B cell (primary cell): ENCODE measurements around the gene PER1. TPM values are rescaled to one million over a fixed set of nuclear protein-coding genes. Genes with fewer than 3 reads are reported as not detected.

Experiments
- ATAC-seq: fragments of 200-7000 bp; cut with Tn5 transposase; one replicate; pipeline ENCODE4 v1.10.0; 2021; ENCODE audit warnings: low read depth, mild to moderate bottlenecking, moderate number of reproducible peaks, moderate library complexity
- CTCF ChIA-PET: fragments of 350-600 bp; sonication (Branson Sonifier 250); formaldehyde crosslinking; loops from one replicate; lab custom pipeline; 2021; ENCODE audit warnings: antibody characterized with exemption, inconsistent platforms; lab: Charles Lee
- POLR2A ChIA-PET: fragments of 350-600 bp; sonication (Branson Sonifier 250); formaldehyde crosslinking; loops from one replicate; lab custom pipeline; 2021; ENCODE audit warnings: antibody characterized with exemption; lab: Charles Lee
- DNase-seq: peaks from one replicate; pipeline ENCODE4 v3.0.0; 2013
- H2AFZ ChIP-seq: 2 replicates; pipeline ENCODE4 v1.6.1; 2012; ENCODE audit warnings: mild to moderate bottlenecking, low read depth, low read length; ENCODE audit not compliant: insufficient read depth, poor library complexity, severe bottlenecking
- H3K27ac ChIP-seq, 2 donors: 1 replicate in 1 of 2; 2 replicates in 1 of 2; pipeline ENCODE4 v1.5.1; 2012 to 2013; ENCODE audit warnings: low read length in 2 of 2, mild to moderate bottlenecking in 2 of 2, moderate library complexity in 1 of 2
- H3K27me3 ChIP-seq, 4 experiments: fragments of 200-600 bp in 1 of 4; sonication (generic) in 1 of 4; replicated peaks in 1 of 4; 1 replicate in 2 of 4; 2 replicates in 2 of 4; pipeline versions ENCODE4 v1.6.1 to v1.7.0; 2013 to 2016; ENCODE audit warnings: low read length in 3 of 4, mild to moderate bottlenecking in 2 of 4, mixed read lengths in 1 of 4, moderate library complexity in 1 of 4; ENCODE audit not compliant: insufficient read depth in 4 of 4, control insufficient read depth in 3 of 4; ENCODE audit errors: control extremely low read depth in 1 of 4
- H3K36me3 ChIP-seq, 2 experiments: replicated peaks in 1 of 2; 1 replicate in 1 of 2; 2 replicates in 1 of 2; pipeline versions ENCODE4 v1.6.1 to v1.7.1; 2013; ENCODE audit warnings: low read length in 1 of 2; ENCODE audit not compliant: insufficient read depth in 2 of 2, control insufficient read depth in 1 of 2; ENCODE audit errors: control extremely low read depth in 1 of 2, extremely low read depth in 1 of 2
- H3K4me1 ChIP-seq, 2 donors: fragments of 200-600 bp in 1 of 2; sonication (generic) in 1 of 2; 1 replicate in 1 of 2; 2 replicates in 1 of 2; pipeline versions ENCODE4 v1.5.1 to v1.6.1; 2013 to 2017; ENCODE audit warnings: low read length in 2 of 2; ENCODE audit not compliant: control insufficient read depth in 2 of 2, insufficient read depth in 2 of 2
- H3K4me2 ChIP-seq: replicated peaks from 2 replicates; pipeline ENCODE3; 2012; ENCODE audit warnings: mild to moderate bottlenecking, low read depth, low read length; ENCODE audit not compliant: poor library complexity, severe bottlenecking
- H3K4me3 ChIP-seq, 5 experiments: fragments of 200-600 bp in 1 of 5; sonication (generic) in 1 of 5; 1 replicate in 3 of 5; 2 replicates in 2 of 5; pipeline versions ENCODE4 v1.5.1 to v1.7.0; 2011 to 2016; ENCODE audit warnings: low read length in 4 of 5, mild to moderate bottlenecking in 4 of 5, low read depth in 2 of 5, control low read depth in 1 of 5, moderate library complexity in 1 of 5; ENCODE audit not compliant: insufficient read depth in 1 of 5; ENCODE audit errors: control extremely low read depth in 1 of 5, extremely low read depth in 1 of 5
- H3K79me2 ChIP-seq: fragments of 200-600 bp; sonication (generic); one replicate; pipeline ENCODE4 v1.6.0; 2016; ENCODE audit warnings: low read length; ENCODE audit not compliant: control insufficient read depth, insufficient read depth
- H3K9ac ChIP-seq: fragments of 200-600 bp; sonication (generic); 2 replicates; pipeline ENCODE4 v1.6.1; 2017; ENCODE audit warnings: mild to moderate bottlenecking, low read length, moderate library complexity
- H3K9me3 ChIP-seq, 3 donors: one replicate each; pipeline versions ENCODE4 v1.6.1 to v1.7.1; 2013; ENCODE audit warnings: low read length in 2 of 3; ENCODE audit not compliant: control insufficient read depth in 2 of 3, insufficient read depth in 1 of 3; ENCODE audit errors: control extremely low read depth in 1 of 3
- H4K20me1 ChIP-seq: 2 replicates; pipeline ENCODE4 v1.6.0; 2012; ENCODE audit warnings: mild to moderate bottlenecking, low read length; ENCODE audit not compliant: insufficient read depth, control insufficient read depth, poor library complexity, severe bottlenecking
- H3K27ac Mint-ChIP-seq: one replicate; pipeline ENCODE4 v1.8.0; 2021; ENCODE audit warnings: mixed read lengths
- H3K27me3 Mint-ChIP-seq: one replicate; pipeline ENCODE4 v1.8.0; 2021; ENCODE audit warnings: mixed read lengths
- H3K4me1 Mint-ChIP-seq: one replicate; pipeline ENCODE4 v1.8.0; 2021; ENCODE audit warnings: mixed read lengths
- H3K4me3 Mint-ChIP-seq: one replicate; pipeline ENCODE4 v1.8.0; 2021; ENCODE audit warnings: mixed read lengths
- H3K9me3 Mint-ChIP-seq: one replicate; pipeline ENCODE4 v1.8.0; 2022; ENCODE audit warnings: mixed read lengths; ENCODE audit not compliant: insufficient read depth
- CTCF ChIP-seq: fragments of 200-600 bp; IDR thresholded peaks from one replicate; pipeline ENCODE4 v1.8.0; 2022; ENCODE audit warnings: antibody characterized with exemption, mild to moderate bottlenecking
- EZH2 ChIP-seq: IDR thresholded peaks from 2 replicates; pipeline ENCODE4 v1.6.1; 2012; ENCODE audit warnings: borderline replicate concordance, low read depth, mild to moderate bottlenecking, moderate library complexity, low read length; ENCODE audit not compliant: insufficient read depth, poor library complexity, severe bottlenecking
- WGBS: methylation state at CpG from one replicate; pipeline ENCODE4 v1.1.5; 2013; ENCODE audit warnings: missing lambda C conversion rate; ENCODE audit not compliant: insufficient coverage; 5-methylcytosine and 5-hydroxymethylcytosine counted together
- intact Hi-C: fragments of 100-400 bp; cut with micrococcal nuclease; formaldehyde crosslinking; loops from one replicate; pipeline ENCODE4 v1.10.0; 2022
- polyA plus RNA-seq: library from polyadenylated mRNA; depleted of rRNA; stranded (reverse); fragments of >200 nt; gene quantifications from 2 replicates; pipeline ENCODE4 v1.2.3, GENCODE V29; 2012
- total RNA-seq, 2 donors: library from RNA; stranded (reverse); fragments of 120-200 nt in 1 of 2; gene quantifications; 1 replicate in 1 of 2; 2 replicates in 1 of 2; pipeline versions ENCODE4 v1.2.3 to v1.2.4, GENCODE V29; 2013 to 2022

PER1 gene
- total and polyA plus RNA-seq, 2 donors (not counting 1 experiment from before 2014, with no cell fraction given): 120 to 176 TPM

GRCh38 chr17:8126491-8127066, 25.6 kb downstream of the PER1 start:
- Histone ChIP-seq H3K4me3 (peak overlapping the region; percentile 70 to 85 (median 72)), H3K4me1 (peaks cover 45 to 54% of the 10 kb centered on the region in 2 donors), H3K27me3 (peaks cover 0 to 43% (median 18%) of the 10 kb centered on the region in 4 experiments), H2AFZ (peak overlapping the region; percentile 88), H3K4me2 (peak overlapping the region; percentile 91), H4K20me1 (peaks cover 34% of the 10 kb centered on the region), H3K9me3 (peaks cover 0 to 21% (median 0%) of the 10 kb centered on the region in 3 donors), H3K79me2 (no peaks in the 10 kb centered on the region), H3K36me3 (no peaks in the 10 kb centered on the region), H3K27ac (no peak overlapping the region), H3K9ac (peak overlapping the region; percentile 83)
- intact Hi-C loops: loop anchor here (1.0 kb wide), 1 partner anchor 12 kb away; no protein-coding TSS in a partner anchor
- WGBS: under 1% methylated on average over 42 of the region's 45 CpGs
- Mint-ChIP-seq H3K27ac (peak overlapping the region; percentile 83), H3K9me3 (no peaks in the 10 kb centered on the region), H3K4me1 (peaks cover 50% of the 10 kb centered on the region), H3K4me3 (peak overlapping the region; percentile 94), H3K27me3 (peaks cover 27% of the 10 kb centered on the region)
- ATAC-seq (peak; percentile 48), DNase-seq (peak; percentile 71)
- TF ChIP-seq EZH2 (no peak), CTCF (no peak)
- POLR2A ChIA-PET: interaction anchor here (0.6 to 2.5 kb wide), 5 partner anchors 12 to 743 kb away, joined by 3 to 7 read pairs (median 3); no protein-coding TSS in a partner anchor
- CTCF ChIA-PET: interaction anchor here (0.8 to 2.4 kb wide), 9 partner anchors 10 to 174 kb away, joined by 3 to 18 read pairs (median 4); no protein-coding TSS in a partner anchor
